DOHH2 (cell line): Measurements from ENCODE around the gene DYNC2H1.

Source experiments
- H3F3A ChIP-seq: fragments of 200-600 bp; sonication (generic), shearing (Covaris generic); 2 replicates; pipeline ENCODE4 v1.6.0; 2016; ENCODE audit warnings: antibody characterized with exemption, mild to moderate bottlenecking; ENCODE audit not compliant: control insufficient read depth, insufficient read depth
- H3K27ac ChIP-seq: fragments of 200-600 bp; sonication (generic); 2 replicates; pipeline ENCODE4 v1.5.1; 2014; ENCODE audit warnings: low read depth, mild to moderate bottlenecking, low read length, moderate library complexity
- H3K27me3 ChIP-seq: fragments of 200-600 bp; sonication (generic); 2 replicates; pipeline ENCODE4 v1.6.1; 2014; ENCODE audit warnings: mild to moderate bottlenecking, low read length, mixed read lengths; ENCODE audit not compliant: control insufficient read depth
- H3K36me3 ChIP-seq: fragments of 200-600 bp; sonication (generic); 2 replicates; pipeline ENCODE4 v1.6.1; 2014; ENCODE audit warnings: mild to moderate bottlenecking, low read length, moderate library complexity, mixed read lengths; ENCODE audit not compliant: control insufficient read depth
- H3K4me1 ChIP-seq: fragments of 200-600 bp; sonication (generic); 2 replicates; pipeline ENCODE4 v1.6.1; 2014; ENCODE audit warnings: mild to moderate bottlenecking, low read length, mixed read lengths; ENCODE audit not compliant: control insufficient read depth
- H3K4me2 ChIP-seq: fragments of 200-600 bp; sonication (generic); 2 replicates; pipeline ENCODE4 v1.6.0; 2014; ENCODE audit warnings: mild to moderate bottlenecking, low read length, moderate library complexity
- H3K4me3 ChIP-seq: fragments of 200-600 bp; sonication (generic); 2 replicates; pipeline ENCODE4 v1.5.1; 2014; ENCODE audit warnings: mild to moderate bottlenecking, low read length, mixed read lengths
- H3K79me2 ChIP-seq: fragments of 200-600 bp; sonication (generic); 2 replicates; pipeline ENCODE4 v1.6.1; 2014; ENCODE audit warnings: mild to moderate bottlenecking, low read length, mixed read lengths; ENCODE audit not compliant: control insufficient read depth
- H3K9me2 ChIP-seq: fragments of 200-600 bp; sonication (generic); replicated peaks from 2 replicates; pipeline ENCODE4 v1.6.1; 2014; ENCODE audit warnings: mild to moderate bottlenecking, low read length, mixed read lengths; ENCODE audit not compliant: control insufficient read depth
- H3K9me3 ChIP-seq: fragments of 200-600 bp; sonication (generic); 2 replicates; pipeline ENCODE4 v1.6.1; 2014; ENCODE audit warnings: antibody characterized with exemption, low read length, mixed read lengths; ENCODE audit not compliant: control insufficient read depth, insufficient read depth
- H4K20me1 ChIP-seq: fragments of 200-600 bp; sonication (generic); 2 replicates; pipeline ENCODE4 v1.6.0; 2014; ENCODE audit warnings: low read depth, mild to moderate bottlenecking, antibody characterized with exemption, low read length, moderate library complexity; ENCODE audit not compliant: control insufficient read depth, insufficient read depth
- CTCF ChIP-seq: fragments of 200-600 bp; sonication (generic); IDR thresholded peaks from one replicate; pipeline ENCODE4 v1.5.1; 2014; ENCODE audit warnings: antibody characterized with exemption, mild to moderate bottlenecking, low read depth, low read length; ENCODE audit not compliant: poor library complexity, severe bottlenecking
- EZH2phosphoT487 ChIP-seq: fragments of 200-600 bp; sonication (generic); IDR thresholded peaks from 2 replicates; pipeline ENCODE4 v1.6.1; 2017; ENCODE audit warnings: borderline replicate concordance, mild to moderate bottlenecking, antibody characterized with exemption, low read length, moderate library complexity, mixed read lengths

DYNC2H1 gene

GRCh38 chr11:103157542-103157941, 48.3 kb downstream of the DYNC2H1 start:
- Histone ChIP-seq H3K79me2 (no peaks in the 10 kb centered on the region), H3F3A (no peaks in the 10 kb centered on the region), H3K9me3 (no peaks in the 10 kb centered on the region), H4K20me1 (no peaks in the 10 kb centered on the region), H3K9me2 (no peaks in the 10 kb centered on the region), H3K4me2 (no peak overlapping the region), H3K27ac (no peak overlapping the region), H3K27me3 (no peaks in the 10 kb centered on the region), H3K4me3 (no peak overlapping the region), H3K36me3 (no peaks in the 10 kb centered on the region), H3K4me1 (no peaks in the 10 kb centered on the region)
- TF ChIP-seq CTCF (no peak), EZH2phosphoT487 (no peak)

GRCh38 chr11:103164093-103164796, 55.0 kb downstream of the DYNC2H1 start:
- Histone ChIP-seq H3K27me3 (no peaks in the 10 kb centered on the region), H3K36me3 (0 out of 2 replicates have a peak, but pooled peaks cover 2% of the 10 kb centered on the region), H3K27ac (no peak overlapping the region), H3K4me3 (no peak overlapping the region), H3K4me1 (no peaks in the 10 kb centered on the region), H3K9me3 (no peaks in the 10 kb centered on the region), H3K9me2 (no peaks in the 10 kb centered on the region), H3F3A (no peaks in the 10 kb centered on the region), H3K4me2 (no peak overlapping the region), H3K79me2 (no peaks in the 10 kb centered on the region), H4K20me1 (no peaks in the 10 kb centered on the region)
- TF ChIP-seq CTCF (no peak), EZH2phosphoT487 (no peak)

- TF ChIP-seq EZH2phosphoT487 (no peak), CTCF (no peak)
- Histone ChIP-seq H3K9me2 (no peaks in the 10 kb centered on the region), H3K4me3 (no peak overlapping the region), H3F3A (no peaks in the 10 kb centered on the region), H3K27ac (no peak overlapping the region), H3K27me3 (no peaks in the 10 kb centered on the region), H3K4me1 (no peaks in the 10 kb centered on the region), H3K36me3 (0 out of 2 replicates have a peak, but pooled peaks cover 2% of the 10 kb centered on the region), H3K79me2 (no peaks in the 10 kb centered on the region), H4K20me1 (no peaks in the 10 kb centered on the region), H3K4me2 (no peak overlapping the region), H3K9me3 (no peaks in the 10 kb centered on the region)
Measured at GRCh38 chr11:103167166-103167565, 57.9 kb downstream of the DYNC2H1 start.
